T-helper 22 cell (primary cell): ENCODE measurements around the gene CHERP.

Source experiments
- DNase-seq: peaks from one replicate; pipeline ENCODE4 v3.0.0-alpha.2; 2020; ENCODE audit warnings: low read depth

CHERP gene

DNA sequence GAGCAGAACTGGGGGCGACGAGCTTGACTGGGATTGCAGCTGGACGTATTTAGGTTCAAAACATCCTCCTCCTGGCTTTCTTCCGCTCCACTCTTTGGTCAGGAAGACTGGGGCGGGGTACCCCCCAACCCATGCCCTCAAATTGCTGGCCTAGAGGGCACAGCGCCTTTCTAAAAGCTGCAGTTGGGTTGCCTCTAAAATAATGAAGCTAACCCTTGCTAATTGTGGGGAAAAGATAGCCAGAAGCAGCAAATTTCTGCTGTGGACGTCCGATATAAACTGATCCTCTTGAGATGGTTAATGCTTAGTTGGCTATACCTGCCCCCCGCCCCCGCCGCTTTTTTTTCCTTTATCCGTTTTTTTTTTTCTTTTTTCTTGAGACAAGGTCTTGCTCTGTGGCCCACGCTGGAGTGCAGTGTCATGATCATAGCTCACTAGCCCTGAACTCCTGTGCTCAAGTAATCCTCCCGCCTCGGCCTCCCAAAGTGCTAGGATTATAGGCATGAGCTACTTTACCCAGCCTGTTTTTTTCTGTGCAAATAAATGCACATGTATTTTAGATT, 754 bp upstream of the CHERP start:
- DNase-seq, result no peak

DNA sequence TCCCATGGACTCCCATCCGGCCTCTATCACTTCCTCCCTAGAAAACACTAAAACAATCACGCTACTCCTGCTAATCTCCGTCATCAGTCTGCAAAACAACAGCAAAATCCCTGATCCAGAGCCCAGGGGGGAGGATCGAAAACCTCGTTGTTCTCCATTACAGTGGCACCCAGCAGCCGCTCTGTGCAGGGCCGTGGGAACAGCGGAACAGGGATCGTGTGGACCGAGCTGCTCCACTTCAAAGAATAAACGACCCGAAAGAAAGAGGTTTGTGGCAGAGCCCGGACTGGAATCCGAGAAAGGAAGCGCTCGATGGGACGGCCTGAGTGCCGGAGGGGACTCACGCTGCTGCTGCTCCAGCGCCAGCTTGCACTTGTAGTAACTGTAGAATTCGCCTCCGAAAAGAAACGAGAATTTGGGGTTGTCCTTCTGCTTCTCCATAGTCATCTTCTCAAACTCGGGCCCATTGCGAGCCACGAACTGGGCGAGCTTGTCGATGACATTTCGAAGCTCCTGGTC, 652 bp downstream of the CHERP start:
- no peak for DNase-seq

DNA sequence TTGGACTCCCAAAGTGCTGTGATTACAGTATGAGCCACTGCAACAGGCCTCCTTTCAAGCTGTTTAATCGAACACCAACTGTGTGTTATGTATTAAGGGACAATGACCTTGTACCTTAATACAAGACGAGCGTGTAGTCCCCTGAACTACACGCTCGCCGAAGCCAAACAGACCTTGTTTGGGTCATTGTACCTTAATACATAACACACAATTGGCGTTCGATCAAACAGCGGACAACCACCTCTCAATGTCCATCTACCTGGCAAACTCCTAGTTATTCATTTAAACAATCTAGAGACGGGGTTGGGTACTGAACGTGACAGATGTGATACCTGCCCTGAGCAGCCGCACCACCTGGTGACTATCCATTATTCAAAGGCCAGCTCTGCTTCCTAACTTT, 1.3 kb downstream of the CHERP start:
- no peak for DNase-seq

DNA sequence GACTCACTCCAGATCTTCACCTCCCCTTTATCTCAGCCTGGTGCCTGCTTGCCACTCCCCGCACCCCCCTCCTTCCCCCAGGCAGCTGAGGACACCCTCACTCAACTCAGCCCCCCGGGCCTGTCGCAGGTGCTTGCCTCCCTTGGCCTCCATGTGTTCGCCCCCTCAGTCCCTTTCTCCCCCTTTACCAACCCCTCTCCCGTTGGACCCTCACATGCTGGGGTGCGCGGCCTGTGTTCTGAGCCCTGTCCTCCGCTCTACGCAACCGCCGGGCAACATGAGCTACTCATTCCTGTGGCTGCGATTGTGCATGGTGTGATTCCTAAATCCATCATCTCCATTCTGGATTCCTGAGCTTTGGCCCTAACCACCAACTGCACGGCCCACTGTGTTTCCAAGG, 5.1 kb downstream of the CHERP start:
- no peak for DNase-seq

DNA sequence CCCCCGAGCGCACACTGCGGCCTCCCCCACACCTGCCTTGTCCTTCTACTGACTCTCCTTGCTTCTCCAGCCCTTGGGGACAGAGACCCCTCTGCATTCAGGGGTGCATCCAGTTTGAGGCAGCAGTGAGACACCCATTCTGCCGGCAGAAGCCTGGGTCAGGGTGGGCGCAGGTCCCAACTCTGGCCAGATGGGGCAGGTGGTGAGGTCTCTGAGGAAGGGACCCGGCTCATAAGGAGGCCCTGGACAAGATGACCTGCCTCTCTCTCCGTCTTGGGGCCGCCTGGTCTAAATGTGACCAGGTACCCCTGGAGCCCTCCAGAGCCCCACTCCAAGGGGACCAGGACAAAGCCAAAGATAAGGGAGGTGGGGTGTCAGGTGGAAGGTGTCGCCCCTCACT, 6.1 kb downstream of the CHERP start:
- no peak for DNase-seq

DNA sequence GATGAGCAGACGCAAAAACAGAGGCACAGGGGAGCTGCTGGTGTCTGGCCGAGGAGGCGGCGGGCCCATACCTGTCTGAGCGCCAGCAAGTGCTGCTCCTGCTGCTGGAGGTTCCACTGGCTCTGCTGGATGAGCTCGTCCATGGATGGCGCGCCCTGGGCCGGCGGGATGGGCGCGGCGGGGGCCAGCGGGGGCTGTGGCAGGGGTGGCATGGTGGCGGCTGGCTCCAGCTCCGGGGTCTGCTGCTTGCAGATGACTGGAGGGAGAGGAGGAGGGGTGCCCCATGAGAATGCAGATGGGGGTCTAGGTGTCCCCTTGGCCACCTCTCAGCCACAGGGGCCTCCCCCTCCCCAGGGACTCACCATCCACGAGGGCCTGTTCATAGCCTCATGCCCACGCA, 6.9 kb downstream of the CHERP start:
- DNase-seq, result no peak

DNA sequence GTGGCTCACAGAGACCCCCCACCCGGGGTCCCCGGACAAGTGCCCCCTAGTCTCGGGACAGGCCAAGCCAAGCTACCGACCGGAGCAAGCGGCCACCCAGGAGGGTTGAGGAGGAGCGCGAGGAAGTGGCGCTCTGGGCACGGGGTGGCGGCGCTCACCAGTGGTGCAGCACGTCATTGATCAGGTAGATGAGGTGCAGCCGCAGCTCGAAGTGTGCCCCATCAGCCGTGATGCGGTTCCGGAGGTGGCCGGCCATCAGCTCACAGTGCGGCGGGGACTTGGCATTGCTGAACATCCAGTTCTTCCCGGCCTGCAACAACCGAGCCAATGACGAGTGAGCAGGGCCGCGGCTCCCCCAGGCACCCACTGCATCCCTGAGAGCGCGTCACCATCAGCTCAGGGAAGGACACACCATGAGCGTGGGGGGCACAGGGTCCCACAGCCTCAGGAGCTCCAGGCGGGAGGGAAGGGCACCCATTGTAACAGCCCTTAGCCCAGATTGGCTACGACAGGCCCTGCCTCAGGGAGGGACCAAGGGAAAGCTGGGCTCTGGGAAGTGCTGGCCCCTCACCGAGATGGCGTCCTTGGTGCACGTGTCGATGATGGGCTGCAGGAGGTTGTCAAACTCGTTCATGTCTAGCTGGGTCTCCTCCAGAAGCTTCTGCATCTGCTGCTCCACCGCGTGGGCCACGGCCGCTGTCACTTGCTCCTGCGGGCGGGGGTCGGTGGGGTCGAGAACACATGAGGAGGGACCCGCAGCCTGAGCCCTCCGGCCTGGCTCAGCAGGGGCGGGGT, 9.6 kb downstream of the CHERP start:
- DNase-seq, result no peak

DNA sequence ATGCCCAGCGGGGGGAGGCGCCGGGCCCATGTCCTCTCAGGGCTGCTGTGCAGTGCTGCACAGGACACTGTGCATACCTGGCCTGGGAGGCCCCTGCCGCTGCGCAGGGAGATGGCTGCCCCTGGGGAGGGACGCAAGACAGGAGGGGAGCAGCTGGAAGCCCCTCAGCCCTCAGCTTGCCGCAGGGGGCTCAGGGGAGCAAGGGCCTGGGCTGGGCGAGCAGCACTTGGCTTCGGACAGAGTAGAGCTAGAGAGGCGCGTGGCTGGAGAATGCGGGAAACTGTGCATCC, 10.9 kb downstream of the CHERP start:
- no peak for DNase-seq

DNA sequence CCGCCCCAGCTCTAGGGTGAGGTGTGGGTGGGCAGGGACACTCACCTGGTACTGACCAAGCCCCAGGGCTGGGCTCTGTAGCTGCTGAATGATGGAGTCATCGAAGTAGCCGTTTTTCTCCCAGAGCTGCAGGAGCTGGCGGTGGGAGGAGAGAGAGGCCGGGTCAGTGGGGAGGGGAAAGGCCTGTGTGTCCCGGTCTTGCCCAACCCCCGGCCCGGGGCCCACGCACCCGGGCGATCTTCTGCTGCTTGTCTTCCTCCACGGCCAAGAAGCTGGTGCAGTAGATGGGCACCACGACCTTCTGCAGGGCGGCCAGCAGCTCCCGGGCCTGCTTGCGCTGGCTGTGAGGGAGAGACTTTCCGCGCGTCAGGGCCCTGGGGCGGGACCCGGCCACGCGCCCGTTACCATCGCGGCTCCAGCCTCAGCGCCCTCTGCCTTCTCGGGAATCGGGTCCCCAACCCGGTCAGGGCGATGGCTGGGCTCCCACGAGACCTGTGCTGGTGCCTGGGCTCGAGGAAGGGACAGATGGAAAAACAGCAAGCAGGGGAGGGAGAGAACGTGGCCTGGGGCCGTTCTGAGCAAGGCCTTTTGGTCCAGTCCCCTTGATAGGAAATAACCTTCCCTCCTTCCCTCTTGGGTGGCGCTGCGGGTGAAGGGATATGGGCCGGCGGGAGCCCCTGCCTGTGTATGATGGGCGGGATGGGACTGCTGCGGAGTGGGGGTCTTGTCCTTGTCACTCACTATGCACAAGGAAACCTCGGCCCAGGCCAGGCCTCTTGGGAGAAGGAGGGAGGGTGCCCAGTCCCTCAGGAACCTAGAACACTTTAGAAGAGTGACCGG, 11.5 kb downstream of the CHERP start:
- DNase-seq, result no peak

DNA sequence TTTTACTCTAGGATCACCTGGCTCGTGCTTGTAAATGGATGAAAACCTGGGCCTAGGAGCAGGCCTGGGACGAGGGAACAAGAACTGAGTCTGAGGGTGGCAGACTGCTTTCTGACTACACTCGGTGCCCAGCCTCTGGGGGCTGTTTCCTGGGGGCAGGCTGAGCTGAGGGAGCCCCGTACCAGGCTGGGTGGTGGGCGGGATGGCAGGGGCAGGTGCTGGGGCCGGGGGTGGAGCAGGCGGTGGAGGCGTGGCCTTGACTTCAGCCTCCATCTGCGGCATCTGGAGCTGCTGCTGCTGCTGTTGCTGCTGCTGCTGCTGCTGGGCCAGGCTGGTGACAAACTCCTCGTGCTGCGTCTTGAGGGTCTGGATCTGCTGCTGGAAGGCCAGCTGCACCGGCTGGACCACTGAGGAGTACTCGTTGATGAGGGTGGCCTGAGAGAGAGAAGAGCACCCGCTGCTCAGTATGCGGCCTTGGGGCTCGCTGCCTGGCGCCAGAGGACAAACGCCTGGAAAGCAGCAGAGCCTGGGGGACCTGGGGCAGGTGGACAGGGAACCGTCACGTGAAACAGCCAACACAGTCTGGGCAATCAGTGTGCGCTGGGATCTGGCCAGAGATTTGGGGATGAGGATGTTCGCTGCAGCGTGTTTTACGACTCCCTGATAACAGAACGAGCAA, 12.6 kb downstream of the CHERP start:
- no peak for DNase-seq

DNA sequence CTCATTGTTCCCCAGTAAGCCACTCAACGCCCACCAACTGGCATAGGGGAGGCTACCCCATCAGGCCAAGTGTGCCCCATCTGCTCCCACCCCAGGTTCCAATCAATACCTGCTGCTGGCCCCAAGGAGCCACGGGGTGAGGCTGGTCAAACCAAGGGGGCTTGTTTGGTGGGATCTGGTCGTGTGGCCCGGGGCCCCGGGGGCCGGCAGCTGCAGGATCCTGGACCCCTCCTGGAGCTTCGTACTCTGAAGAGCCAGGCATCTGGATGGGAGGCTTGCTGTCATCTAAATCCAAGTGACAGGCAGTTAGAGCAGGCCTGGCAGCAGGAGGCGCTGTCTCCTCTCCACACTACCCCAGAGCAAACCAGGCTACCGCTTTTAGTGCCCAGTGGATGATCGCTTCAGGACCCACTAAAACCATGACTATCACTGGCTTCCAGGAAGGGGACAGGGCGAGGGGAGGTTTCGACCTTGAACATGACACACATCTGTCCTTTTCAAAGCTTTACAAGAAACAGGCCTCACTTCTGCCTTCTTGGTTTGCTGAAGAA, 14.2 kb downstream of the CHERP start:
- DNase-seq, result no peak

DNA sequence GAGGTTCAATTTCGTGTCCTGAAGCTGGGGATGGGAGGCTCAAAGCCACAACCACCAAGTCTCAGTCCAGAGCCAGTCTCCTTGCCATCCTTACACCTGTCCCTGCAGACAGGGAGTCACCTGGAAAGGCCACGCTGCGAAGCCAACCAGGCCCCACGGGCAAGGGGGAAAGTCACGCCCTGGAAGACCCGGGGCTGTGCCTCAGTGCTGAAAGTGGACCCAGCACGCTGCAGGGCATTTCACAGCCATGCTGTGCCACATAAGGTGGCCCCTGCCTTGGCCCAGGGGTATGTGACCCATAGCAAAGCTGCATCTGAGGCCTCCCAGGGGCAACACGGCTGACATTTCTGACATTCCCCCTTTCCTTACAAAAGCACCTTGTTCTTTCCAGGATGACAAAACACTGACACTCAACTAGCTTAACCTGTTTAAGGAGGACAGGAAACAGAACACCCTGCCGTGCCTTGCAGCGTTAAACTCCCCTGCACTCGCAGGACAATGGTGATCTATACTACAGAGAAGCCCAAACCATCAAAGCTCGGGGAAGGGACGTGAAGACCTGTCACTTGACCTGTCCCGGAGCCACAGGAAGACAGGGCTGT, 14.8 kb downstream of the CHERP start:
- DNase-seq, result no peak

DNA sequence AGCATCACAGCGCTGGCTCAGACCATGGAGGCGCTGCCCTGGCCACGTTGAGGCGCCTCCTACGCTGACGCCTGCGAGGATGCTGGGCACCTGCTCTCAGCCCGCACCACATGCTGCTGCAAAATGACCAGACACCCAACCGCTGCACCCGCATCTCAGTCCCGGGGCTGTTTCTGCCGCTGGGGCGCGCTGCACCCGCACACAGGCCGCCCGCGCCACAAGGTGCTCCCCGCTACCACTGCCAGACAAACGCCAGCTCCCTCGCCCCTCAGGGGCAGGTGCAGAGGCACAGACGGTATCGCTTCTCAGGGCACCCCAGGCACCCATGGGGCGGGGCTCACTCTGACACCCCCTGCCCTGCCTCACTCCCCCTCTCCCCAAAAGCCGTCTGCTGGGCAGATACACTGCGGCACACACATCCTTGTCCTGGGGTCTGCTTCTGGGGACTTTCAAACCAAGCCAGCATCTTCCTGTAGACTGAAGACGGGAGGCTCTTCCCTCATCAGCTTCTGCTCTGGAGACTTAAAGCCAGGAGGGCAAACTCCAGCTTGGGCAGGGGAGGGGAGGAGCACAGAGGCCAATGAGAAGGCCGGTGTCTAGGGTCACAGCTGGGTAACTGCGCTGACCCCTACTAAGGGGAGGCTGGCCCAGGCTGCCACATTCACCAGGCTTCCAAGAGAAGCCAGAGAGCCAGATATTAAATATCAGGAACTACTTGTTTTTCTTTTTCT, 16.3 kb downstream of the CHERP start:
- DNase-seq, result no peak

DNA sequence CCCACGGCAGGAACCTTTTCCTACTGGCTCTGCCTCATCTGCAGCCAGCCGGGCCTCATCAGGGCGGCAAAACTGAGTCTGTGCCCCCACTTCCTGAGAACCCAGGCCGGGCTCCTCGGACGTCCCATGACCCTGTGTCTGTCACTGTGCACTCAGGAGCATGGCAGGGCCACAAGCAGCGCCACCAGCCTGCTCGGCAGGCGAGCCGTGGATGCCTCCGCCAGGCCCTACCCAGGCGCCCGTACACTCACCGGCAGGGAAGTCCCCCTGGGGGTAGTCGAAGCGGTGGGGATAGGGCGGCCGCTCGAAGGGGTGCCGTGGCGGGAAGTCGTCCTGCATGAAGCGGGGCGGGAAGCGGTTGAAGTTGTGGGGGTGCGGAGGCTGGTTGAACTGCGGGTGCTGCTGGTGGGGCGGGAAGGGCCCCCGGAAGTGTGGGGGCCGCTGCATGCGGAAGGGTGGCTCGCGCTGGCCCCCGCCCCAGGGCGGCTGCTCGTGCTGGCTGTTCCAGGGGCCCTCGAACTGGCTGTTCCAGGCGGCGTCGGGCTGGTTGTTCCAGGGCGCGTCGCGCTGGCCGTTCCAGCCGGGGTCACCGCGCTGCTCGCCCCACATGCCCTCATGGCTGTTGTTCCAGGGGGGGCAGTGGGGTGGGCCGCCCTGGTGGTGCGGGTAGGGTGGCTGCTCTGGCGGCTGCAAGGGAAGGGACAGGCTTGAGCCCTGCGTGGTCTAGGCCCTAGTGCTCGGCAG, 17.1 kb downstream of the CHERP start:
- no peak for DNase-seq

DNA sequence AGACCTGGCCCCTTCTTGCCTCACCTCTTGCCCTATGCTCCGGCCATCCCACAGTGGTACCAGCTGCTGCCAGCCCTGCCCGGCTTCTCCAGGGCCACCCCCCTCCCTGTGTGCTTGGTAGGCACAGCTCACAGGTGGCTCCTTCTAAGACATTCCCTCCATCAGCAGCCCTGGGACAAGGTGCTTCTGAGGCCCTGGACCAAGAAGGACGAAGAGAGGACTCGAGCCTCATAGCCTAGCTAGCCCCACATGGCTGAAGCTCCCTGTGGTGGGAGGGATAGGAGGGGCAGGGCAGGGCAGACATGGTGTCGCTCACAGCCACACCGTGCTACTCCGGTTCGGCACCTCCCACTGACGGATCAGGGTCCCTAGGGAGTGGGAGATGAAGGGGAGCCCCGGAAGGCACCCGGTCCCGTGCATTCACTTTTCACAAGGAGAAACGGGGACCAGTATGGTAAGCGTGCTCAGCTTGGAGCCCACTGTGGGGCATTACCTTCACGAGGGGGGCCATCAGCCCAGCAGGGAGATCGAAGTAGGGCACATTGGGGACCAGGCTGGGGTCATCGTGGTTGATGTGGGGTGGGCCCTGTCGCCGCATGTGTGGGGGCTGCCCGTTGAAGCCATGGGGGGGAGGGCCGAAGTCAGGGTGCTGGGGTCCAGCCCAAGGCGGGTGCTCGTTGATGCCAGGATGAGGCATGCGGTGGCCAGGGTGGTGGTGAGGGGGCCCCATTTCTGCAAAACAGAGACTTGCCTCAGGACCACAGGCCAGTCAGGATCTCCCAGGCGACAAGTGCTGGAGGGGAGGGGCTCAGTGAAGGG, 19.5 kb downstream of the CHERP start:
- DNase-seq, result no peak

DNA sequence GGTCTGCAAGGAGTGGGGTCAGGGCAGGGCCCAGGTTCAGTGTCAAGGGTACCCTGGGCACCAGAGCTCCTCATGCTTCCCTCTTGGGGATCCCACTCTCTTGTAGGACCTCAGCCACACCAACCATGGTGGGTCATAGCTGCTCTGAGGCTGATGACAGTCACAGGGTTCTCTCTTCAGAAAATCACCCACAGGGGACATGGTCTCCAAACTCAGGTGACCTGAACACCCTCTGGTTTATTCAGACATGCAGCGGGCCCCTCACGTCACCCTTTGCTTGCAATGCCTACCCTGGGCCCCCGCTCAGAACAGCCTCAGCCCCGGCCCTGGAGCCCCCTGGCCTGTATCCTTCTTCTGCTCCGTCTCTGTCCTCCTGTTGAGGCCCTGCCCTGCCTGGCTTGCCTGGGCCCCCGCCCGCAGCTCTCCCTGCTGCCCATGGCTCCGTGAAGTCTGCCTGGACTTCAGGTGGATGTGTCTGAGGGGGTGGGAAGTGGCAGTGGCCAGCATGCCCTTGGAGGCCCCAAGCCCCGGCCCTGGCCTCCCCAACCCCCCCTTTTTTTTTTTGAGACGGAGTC, 20.4 kb downstream of the CHERP start:
- DNase-seq, result no peak

DNA sequence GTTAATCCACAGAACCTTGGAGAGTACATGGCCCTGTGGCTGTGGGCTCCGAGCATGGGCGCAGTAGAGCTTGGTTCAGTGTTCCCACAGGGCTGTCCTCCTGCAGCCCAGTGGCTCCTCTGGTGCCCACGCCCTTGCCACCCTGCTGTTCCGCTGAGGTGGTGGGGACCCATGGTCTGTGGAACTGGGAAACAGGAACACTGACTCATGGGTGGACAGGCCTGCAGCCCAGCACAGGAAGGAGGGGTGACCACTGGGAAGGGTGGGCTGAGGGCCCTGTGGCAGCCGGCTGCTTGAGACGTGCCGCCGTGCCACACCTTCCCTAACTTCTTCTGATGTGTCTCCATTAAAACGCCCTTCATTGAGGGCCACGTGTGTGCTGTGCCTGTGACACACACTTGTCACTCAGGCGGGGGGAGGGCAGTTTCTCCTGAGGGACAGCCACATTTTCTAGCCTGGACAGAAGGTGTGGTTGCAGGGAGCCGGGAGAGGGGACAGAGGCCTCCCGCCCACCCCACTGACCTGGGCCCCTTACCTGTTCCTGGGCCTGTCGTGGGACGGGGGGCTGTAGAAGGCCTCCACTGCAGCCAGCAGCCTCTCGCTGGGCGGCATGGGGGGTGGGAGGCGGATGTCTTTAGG, 21.1 kb downstream of the CHERP start:
- DNase-seq, result no peak

DNA sequence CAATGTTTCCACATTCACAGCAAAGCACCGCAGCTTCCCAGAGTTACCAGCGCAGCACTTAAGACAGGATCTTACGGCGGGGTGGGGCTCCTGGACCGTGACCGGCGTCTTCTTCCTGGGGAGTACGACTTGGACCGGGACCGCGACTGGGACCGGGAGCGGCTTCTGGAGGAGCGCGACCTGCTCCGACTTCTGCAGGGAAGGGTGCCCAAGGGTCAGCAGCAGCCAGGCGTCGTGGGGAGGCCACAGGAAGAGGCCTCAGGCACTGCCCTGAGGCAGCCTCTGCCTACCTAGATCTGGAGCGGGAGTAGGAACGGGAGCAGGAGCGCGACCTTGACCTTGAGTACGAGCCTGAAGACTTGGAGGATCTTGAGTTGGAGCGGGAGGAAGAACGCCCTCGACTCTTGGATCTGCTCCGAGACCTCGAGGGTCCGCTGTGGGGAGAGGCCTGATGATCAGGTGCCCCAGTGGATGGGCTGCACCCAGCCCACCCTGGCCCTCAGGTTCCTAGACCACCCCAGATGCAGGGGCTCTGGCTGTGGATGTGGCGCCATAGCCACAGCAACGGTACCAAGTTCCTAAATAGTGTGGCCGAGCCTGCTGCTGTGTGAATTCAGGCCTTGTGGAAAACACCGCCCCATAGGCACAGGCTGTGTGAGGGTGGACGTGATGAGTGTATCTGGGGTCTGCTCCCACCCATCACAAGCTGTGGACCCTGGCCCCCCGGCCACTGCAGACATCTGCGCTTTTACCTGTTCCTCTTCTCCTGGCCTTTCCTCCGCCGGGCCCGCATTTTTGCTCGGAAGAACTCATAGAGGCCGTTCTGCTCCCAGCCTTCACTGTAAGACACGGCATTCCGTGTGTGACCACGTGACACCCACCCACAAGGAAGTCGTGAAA, 21.9 kb downstream of the CHERP start:
- no peak for DNase-seq
